MM.1S (cell line): ENCODE results near the gene CARMIL1.

Experiments
- DNase-seq: peaks from one replicate; pipeline ENCODE4 v3.0.0-alpha.2; 2015
- H2AFZ ChIP-seq: fragments of 300-600 bp; sonication (generic); 2 replicates; pipeline ENCODE4 v1.6.0; 2016; ENCODE audit warnings: antibody characterized with exemption, low read length
- H3F3A ChIP-seq: fragments of 300-600 bp; sonication (generic); 2 replicates; pipeline ENCODE4 v1.6.1; 2016; ENCODE audit warnings: mild to moderate bottlenecking, antibody characterized with exemption, low read length, moderate library complexity, mixed read lengths; ENCODE audit not compliant: insufficient read depth
- H3K27ac ChIP-seq: fragments of 300-600 bp; sonication (generic); 2 replicates; pipeline ENCODE4 v1.5.1; 2016; ENCODE audit warnings: mild to moderate bottlenecking, low read length
- H3K27me3 ChIP-seq: fragments of 300-600 bp; sonication (generic); replicated peaks from 2 replicates; pipeline ENCODE4 v1.6.0; 2016; ENCODE audit warnings: low read length; ENCODE audit not compliant: insufficient read depth
- H3K36me3 ChIP-seq: fragments of 300-600 bp; sonication (generic); replicated peaks from 2 replicates; pipeline ENCODE4 v1.6.1; 2016; ENCODE audit warnings: mild to moderate bottlenecking, low read length, mixed read lengths; ENCODE audit not compliant: insufficient read depth
- H3K4me1 ChIP-seq: fragments of 300-600 bp; sonication (generic); 2 replicates; pipeline ENCODE4 v1.6.1; 2016; ENCODE audit warnings: low read length, mixed read lengths
- H3K4me2 ChIP-seq: fragments of 300-600 bp; sonication (generic); 2 replicates; pipeline ENCODE4 v1.6.0; 2016; ENCODE audit warnings: low read depth, low read length
- H3K4me3 ChIP-seq: fragments of 300-600 bp; sonication (generic); 2 replicates; pipeline ENCODE4 v1.5.1; 2016; ENCODE audit warnings: low read length, mixed read lengths
- H3K79me2 ChIP-seq: fragments of 300-600 bp; sonication (generic); 2 replicates; pipeline ENCODE4 v1.6.1; 2016; ENCODE audit warnings: mixed run types, low read length, mixed read lengths
- H3K9ac ChIP-seq: fragments of 300-600 bp; sonication (generic); 2 replicates; pipeline ENCODE4 v1.6.1; 2016; ENCODE audit warnings: low read length, mixed read lengths
- H3K9me2 ChIP-seq: fragments of 300-600 bp; sonication (generic); replicated peaks from 2 replicates; pipeline ENCODE4 v1.6.1; 2016; ENCODE audit warnings: mild to moderate bottlenecking, low read length, mixed read lengths; ENCODE audit not compliant: insufficient read depth
- H3K9me3 ChIP-seq: fragments of 300-600 bp; sonication (generic); replicated peaks from 2 replicates; pipeline ENCODE4 v1.6.1; 2016; ENCODE audit warnings: mild to moderate bottlenecking, low read length, mixed read lengths; ENCODE audit not compliant: insufficient read depth
- H4K20me1 ChIP-seq: fragments of 300-600 bp; sonication (generic); 2 replicates; pipeline ENCODE4 v1.6.1; 2016; ENCODE audit warnings: mild to moderate bottlenecking, low read length, moderate library complexity, mixed read lengths; ENCODE audit not compliant: insufficient read depth
- EZH2 ChIP-seq: fragments of 300-600 bp; sonication (generic); optimal IDR thresholded peaks from 2 replicates; pipeline ENCODE3; 2017; ENCODE audit warnings: low read depth, mild to moderate bottlenecking, antibody characterized with exemption, low read length, mixed read lengths
- EZH2phosphoT487 ChIP-seq: fragments of 300-600 bp; sonication (generic); IDR thresholded peaks from 2 replicates; pipeline ENCODE4 v1.6.1; 2018; ENCODE audit warnings: antibody characterized with exemption, low read length
- TF ChIP-seq, protein P1 (sequence below): fragments of 300-600 bp; sonication (generic); IDR thresholded peaks from 2 replicates; pipeline ENCODE4 v1.5.1; 2016; ENCODE audit warnings: antibody characterized with exemption, low read length, mixed read lengths

Gene CARMIL1

DNA sequence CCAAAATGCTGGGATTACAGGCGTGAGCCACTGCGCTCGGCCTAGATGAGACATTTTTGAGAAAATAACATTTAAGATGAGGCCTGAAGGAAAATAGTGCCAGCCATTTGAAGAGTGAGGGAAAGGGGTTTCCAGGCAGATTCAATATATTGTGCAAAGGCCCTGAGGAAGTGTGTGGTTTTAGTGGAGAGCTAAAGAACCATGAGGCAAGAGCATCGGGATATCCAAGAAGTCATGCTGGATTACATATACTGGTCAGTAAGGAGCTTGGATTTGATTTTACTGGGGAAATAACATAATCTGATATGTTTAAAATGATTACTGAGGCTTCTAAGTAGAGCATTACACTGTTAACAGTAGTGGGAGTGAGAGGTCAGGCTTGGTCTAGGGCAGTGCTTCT, 47.0 kb downstream of the CARMIL1 start:
- TF ChIP-seq, protein P1, sequence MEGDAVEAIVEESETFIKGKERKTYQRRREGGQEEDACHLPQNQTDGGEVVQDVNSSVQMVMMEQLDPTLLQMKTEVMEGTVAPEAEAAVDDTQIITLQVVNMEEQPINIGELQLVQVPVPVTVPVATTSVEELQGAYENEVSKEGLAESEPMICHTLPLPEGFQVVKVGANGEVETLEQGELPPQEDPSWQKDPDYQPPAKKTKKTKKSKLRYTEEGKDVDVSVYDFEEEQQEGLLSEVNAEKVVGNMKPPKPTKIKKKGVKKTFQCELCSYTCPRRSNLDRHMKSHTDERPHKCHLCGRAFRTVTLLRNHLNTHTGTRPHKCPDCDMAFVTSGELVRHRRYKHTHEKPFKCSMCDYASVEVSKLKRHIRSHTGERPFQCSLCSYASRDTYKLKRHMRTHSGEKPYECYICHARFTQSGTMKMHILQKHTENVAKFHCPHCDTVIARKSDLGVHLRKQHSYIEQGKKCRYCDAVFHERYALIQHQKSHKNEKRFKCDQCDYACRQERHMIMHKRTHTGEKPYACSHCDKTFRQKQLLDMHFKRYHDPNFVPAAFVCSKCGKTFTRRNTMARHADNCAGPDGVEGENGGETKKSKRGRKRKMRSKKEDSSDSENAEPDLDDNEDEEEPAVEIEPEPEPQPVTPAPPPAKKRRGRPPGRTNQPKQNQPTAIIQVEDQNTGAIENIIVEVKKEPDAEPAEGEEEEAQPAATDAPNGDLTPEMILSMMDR, result no peak
- TF ChIP-seq EZH2, result no peak
- no peak for TF ChIP-seq EZH2phosphoT487
- Histone ChIP-seq H3K79me2 (peaks cover 96% of the 10 kb centered on the region), H3F3A (no peaks in the 10 kb centered on the region), H3K4me2 (no peak overlapping the region), H3K9me2 (no peaks in the 10 kb centered on the region), H3K4me3 (no peak overlapping the region), H3K27me3 (no peaks in the 10 kb centered on the region), H3K9me3 (no peaks in the 10 kb centered on the region), H3K27ac (no peak overlapping the region), H3K9ac (no peak overlapping the region), H3K36me3 (no peaks in the 10 kb centered on the region), H2AFZ (no peak overlapping the region), H4K20me1 (no peaks in the 10 kb centered on the region), H3K4me1 (no peaks in the 10 kb centered on the region)
- DNase-seq, result no peak

DNA sequence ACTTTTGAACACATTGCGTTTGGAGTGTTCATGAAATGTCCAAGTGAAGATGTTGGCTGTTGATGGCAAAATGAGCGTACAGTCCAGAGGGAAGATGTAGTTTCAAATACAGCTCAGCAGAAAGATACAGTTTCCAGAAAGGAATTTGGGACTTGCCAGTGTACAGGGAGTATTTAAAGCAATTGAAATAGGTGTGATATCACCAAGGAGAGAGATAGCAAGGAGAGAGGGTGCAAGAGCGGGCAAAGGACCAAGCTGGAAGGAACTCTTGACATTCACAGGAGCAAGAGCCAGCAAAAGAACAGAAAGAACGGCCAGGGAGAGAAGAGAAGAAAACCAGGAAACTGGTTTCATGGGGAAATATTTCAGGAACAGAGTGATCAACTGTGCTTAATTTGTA, 47.8 kb downstream of the CARMIL1 start:
- H3K4me3 ChIP-seq, result no peak overlapping the region
- TF ChIP-seq EZH2 (no peak), EZH2phosphoT487 (no peak)
- TF ChIP-seq, protein P1, result no peak
- H2AFZ ChIP-seq, result no peak overlapping the region
- no peak overlapping the region for H3K27ac ChIP-seq
- DNase-seq, result no peak
- no peaks in the 10 kb centered on the region for H3K27me3 ChIP-seq
- H3K36me3 ChIP-seq, result no peaks in the 10 kb centered on the region
- H3K79me2 ChIP-seq, result peaks cover 99% of the 10 kb centered on the region
- no peak overlapping the region for H3K4me2 ChIP-seq
- no peaks in the 10 kb centered on the region for H3K9me2 ChIP-seq
- no peaks in the 10 kb centered on the region for H4K20me1 ChIP-seq
- no peaks in the 10 kb centered on the region for H3F3A ChIP-seq
- H3K9ac ChIP-seq, result no peak overlapping the region
- H3K4me1 ChIP-seq, result peaks cover 7% of the 10 kb centered on the region
- no peaks in the 10 kb centered on the region for H3K9me3 ChIP-seq

DNA sequence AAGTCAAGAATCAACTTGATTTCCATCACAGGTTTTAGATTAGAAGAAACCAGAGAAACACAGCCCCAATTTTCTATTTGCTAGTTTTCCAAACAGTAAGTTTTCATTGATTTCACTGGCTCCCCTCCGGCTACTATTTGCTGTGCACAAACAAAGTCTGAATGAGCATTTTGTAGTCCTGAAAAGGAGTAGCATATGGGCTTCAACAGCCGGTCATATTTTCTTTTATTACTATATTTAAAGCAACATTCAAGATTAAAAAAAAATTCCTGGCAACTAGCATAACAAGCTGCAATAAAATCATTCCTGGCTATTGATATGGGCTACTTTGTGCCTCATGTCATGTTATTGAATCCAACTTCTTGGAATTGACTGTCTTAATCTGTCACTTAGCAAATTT, 48.3 kb downstream of the CARMIL1 start:
- DNase-seq, result no peak
- H3K79me2 ChIP-seq, result peaks cover 99% of the 10 kb centered on the region

More for the DNA sequence above, 48.3 kb downstream of the CARMIL1 start:
- H3F3A ChIP-seq, result no peaks in the 10 kb centered on the region
- H3K9ac ChIP-seq, result no peak overlapping the region
- H3K9me3 ChIP-seq, result no peaks in the 10 kb centered on the region
- no peaks in the 10 kb centered on the region for H3K36me3 ChIP-seq
- H3K27me3 ChIP-seq, result no peaks in the 10 kb centered on the region
- TF ChIP-seq, protein P1, result no peak
- no peak for TF ChIP-seq EZH2phosphoT487
- no peak for TF ChIP-seq EZH2
- H3K4me3 ChIP-seq, result no peak overlapping the region
- H3K9me2 ChIP-seq, result no peaks in the 10 kb centered on the region
- no peaks in the 10 kb centered on the region for H4K20me1 ChIP-seq
- no peak overlapping the region for H2AFZ ChIP-seq
- H3K4me1 ChIP-seq, result peaks cover 12% of the 10 kb centered on the region
- H3K4me2 ChIP-seq, result no peak overlapping the region
- H3K27ac ChIP-seq, result no peak overlapping the region
